SK-N-SH (cell line): ENCODE results near the gene DNAJC1.

Source experiments
- EP300 ChIP-seq, 2 experiments: IDR thresholded peaks; 2 replicates each; pipeline versions ENCODE4 v1.4.0 to v1.6.1; 2012; ENCODE audit warnings: borderline replicate concordance in 1 of 2, low read depth in 1 of 2, low read length in 1 of 2
- EZH2phosphoT487 ChIP-seq: fragments of 200-600 bp; sonication (generic); IDR thresholded peaks from 2 replicates; pipeline ENCODE4 v1.6.1; 2017; ENCODE audit warnings: low read depth, mixed run types, mild to moderate bottlenecking, antibody characterized with exemption, moderate library complexity, borderline replicate concordance
- RAD21 ChIP-seq: IDR thresholded peaks from 2 replicates; pipeline ENCODE4 v1.6.1; 2012; ENCODE audit warnings: mild to moderate bottlenecking, low read length
- RXRA ChIP-seq: IDR thresholded peaks from 2 replicates; pipeline ENCODE4 v1.4.0; 2012; ENCODE audit warnings: low read depth, mild to moderate bottlenecking, borderline replicate concordance
- SIN3A ChIP-seq: IDR thresholded peaks from 2 replicates; pipeline ENCODE4 v1.6.1; 2012; ENCODE audit warnings: low read depth, mild to moderate bottlenecking, low read length, moderate library complexity, borderline replicate concordance
- SMC3 ChIP-seq: IDR thresholded peaks from 2 replicates; pipeline ENCODE4 v1.6.1; 2012; ENCODE audit warnings: low read depth, low read length, improper control_type of control experiment
- YY1 ChIP-seq: IDR thresholded peaks from 2 replicates; pipeline ENCODE4 v1.4.0; 2012; ENCODE audit warnings: low read depth, mild to moderate bottlenecking
- TF ChIP-seq, protein P1 (sequence below): fragments of 200-600 bp; sonication (generic); IDR thresholded peaks from 2 replicates; pipeline ENCODE4 v1.6.1; 2017; ENCODE audit warnings: antibody characterized with exemption, mild to moderate bottlenecking, moderate library complexity
- TF ChIP-seq, protein P2 (sequence below): IDR thresholded peaks from 2 replicates; pipeline ENCODE4 v1.6.1; 2012; ENCODE audit warnings: mild to moderate bottlenecking, low read depth, low read length, moderate library complexity
- TF ChIP-seq, protein P3 (sequence below): IDR thresholded peaks from 2 replicates; pipeline ENCODE4 v1.4.0; 2012; ENCODE audit warnings: low read depth, borderline replicate concordance
- TF ChIP-seq, protein P4 (sequence below): fragments of 150-350 bp; IDR thresholded peaks from 2 replicates; pipeline ENCODE4 v1.6.1; 2017; ENCODE audit warnings: antibody characterized with exemption, low read length, low read depth, borderline replicate concordance
- TF ChIP-seq, protein P5 (sequence below): fragments of 150-350 bp; IDR thresholded peaks from 2 replicates; pipeline ENCODE4 v1.6.1; 2016; ENCODE audit warnings: mild to moderate bottlenecking, low read depth, low read length
- TF ChIP-seq, protein P6 (sequence below): IDR thresholded peaks from 2 replicates; pipeline ENCODE4 v1.4.0; 2012; ENCODE audit warnings: low read depth

DNA sequence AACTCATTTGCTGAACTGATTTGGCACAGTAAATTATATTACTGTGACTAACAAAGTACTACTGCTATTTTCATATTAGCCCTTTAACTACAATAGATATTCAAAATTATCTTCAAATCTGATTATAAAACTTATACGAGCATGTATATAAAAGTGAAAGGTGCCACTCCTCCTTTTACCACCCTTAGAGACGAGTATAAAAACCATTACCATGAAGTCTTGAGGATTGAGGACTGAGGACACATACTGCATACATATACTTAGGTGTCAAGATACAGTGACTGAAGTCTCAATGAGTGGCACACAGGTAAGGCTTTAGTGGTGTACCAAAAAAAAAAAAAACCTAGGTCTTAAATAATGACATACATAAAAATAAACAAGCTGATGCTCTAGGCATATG lies 98.6 kb downstream of the DNAJC1 start:
- TF ChIP-seq, protein P1, sequence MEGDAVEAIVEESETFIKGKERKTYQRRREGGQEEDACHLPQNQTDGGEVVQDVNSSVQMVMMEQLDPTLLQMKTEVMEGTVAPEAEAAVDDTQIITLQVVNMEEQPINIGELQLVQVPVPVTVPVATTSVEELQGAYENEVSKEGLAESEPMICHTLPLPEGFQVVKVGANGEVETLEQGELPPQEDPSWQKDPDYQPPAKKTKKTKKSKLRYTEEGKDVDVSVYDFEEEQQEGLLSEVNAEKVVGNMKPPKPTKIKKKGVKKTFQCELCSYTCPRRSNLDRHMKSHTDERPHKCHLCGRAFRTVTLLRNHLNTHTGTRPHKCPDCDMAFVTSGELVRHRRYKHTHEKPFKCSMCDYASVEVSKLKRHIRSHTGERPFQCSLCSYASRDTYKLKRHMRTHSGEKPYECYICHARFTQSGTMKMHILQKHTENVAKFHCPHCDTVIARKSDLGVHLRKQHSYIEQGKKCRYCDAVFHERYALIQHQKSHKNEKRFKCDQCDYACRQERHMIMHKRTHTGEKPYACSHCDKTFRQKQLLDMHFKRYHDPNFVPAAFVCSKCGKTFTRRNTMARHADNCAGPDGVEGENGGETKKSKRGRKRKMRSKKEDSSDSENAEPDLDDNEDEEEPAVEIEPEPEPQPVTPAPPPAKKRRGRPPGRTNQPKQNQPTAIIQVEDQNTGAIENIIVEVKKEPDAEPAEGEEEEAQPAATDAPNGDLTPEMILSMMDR: no peak
- TF ChIP-seq RAD21 (no peak), YY1 (no peak), SIN3A (no peak), EP300 (IDR thresholded peaks at IDR 0.05; ENCODE audit: borderline replicate concordance in 1 of 2, low read depth in 1 of 2, low read length in 1 of 2) (no peak), RXRA (no peak), SMC3 (no peak), EZH2phosphoT487 (no peak)
- TF ChIP-seq, protein P2, sequence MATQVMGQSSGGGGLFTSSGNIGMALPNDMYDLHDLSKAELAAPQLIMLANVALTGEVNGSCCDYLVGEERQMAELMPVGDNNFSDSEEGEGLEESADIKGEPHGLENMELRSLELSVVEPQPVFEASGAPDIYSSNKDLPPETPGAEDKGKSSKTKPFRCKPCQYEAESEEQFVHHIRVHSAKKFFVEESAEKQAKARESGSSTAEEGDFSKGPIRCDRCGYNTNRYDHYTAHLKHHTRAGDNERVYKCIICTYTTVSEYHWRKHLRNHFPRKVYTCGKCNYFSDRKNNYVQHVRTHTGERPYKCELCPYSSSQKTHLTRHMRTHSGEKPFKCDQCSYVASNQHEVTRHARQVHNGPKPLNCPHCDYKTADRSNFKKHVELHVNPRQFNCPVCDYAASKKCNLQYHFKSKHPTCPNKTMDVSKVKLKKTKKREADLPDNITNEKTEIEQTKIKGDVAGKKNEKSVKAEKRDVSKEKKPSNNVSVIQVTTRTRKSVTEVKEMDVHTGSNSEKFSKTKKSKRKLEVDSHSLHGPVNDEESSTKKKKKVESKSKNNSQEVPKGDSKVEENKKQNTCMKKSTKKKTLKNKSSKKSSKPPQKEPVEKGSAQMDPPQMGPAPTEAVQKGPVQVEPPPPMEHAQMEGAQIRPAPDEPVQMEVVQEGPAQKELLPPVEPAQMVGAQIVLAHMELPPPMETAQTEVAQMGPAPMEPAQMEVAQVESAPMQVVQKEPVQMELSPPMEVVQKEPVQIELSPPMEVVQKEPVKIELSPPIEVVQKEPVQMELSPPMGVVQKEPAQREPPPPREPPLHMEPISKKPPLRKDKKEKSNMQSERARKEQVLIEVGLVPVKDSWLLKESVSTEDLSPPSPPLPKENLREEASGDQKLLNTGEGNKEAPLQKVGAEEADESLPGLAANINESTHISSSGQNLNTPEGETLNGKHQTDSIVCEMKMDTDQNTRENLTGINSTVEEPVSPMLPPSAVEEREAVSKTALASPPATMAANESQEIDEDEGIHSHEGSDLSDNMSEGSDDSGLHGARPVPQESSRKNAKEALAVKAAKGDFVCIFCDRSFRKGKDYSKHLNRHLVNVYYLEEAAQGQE: no peak
- TF ChIP-seq, protein P3, sequence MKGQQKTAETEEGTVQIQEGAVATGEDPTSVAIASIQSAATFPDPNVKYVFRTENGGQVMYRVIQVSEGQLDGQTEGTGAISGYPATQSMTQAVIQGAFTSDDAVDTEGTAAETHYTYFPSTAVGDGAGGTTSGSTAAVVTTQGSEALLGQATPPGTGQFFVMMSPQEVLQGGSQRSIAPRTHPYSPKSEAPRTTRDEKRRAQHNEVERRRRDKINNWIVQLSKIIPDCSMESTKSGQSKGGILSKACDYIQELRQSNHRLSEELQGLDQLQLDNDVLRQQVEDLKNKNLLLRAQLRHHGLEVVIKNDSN: no peak
- TF ChIP-seq, protein P4, sequence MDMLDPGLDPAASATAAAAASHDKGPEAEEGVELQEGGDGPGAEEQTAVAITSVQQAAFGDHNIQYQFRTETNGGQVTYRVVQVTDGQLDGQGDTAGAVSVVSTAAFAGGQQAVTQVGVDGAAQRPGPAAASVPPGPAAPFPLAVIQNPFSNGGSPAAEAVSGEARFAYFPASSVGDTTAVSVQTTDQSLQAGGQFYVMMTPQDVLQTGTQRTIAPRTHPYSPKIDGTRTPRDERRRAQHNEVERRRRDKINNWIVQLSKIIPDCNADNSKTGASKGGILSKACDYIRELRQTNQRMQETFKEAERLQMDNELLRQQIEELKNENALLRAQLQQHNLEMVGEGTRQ: no peak
- TF ChIP-seq, protein P5, sequence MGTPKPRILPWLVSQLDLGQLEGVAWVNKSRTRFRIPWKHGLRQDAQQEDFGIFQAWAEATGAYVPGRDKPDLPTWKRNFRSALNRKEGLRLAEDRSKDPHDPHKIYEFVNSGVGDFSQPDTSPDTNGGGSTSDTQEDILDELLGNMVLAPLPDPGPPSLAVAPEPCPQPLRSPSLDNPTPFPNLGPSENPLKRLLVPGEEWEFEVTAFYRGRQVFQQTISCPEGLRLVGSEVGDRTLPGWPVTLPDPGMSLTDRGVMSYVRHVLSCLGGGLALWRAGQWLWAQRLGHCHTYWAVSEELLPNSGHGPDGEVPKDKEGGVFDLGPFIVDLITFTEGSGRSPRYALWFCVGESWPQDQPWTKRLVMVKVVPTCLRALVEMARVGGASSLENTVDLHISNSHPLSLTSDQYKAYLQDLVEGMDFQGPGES: no peak
- TF ChIP-seq, protein P6, sequence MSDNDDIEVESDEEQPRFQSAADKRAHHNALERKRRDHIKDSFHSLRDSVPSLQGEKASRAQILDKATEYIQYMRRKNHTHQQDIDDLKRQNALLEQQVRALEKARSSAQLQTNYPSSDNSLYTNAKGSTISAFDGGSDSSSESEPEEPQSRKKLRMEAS: no peak
